Gastroesophageal sphincter (tissue), 4 donors: ENCODE results near the gene AEN. TPM values are rescaled to one million over a fixed set of nuclear protein-coding genes. Genes with fewer than 3 reads are reported as not detected.

Experiments used
- ATAC-seq: fragments of 150-250 bp; one replicate; pipeline ENCODE4 v1.9.1; 2016; ENCODE audit warnings: mild to moderate bottlenecking, moderate library complexity
- H3K27ac ChIP-seq, 4 donors: fragments of 200-600 bp; sonication (generic) in 3 of 4; 1 replicate in 3 of 4; 2 replicates in 1 of 4; pipeline ENCODE4 v1.5.1; 2016 to 2019
- H3K27me3 ChIP-seq: fragments of 200-600 bp; sonication (generic); one replicate; pipeline ENCODE4 v1.5.1; 2019
- H3K36me3 ChIP-seq, 2 donors: fragments of 200-600 bp; sonication (generic); one replicate each; pipeline ENCODE4 v1.5.1; 2019; ENCODE audit warnings: control low read depth in 1 of 2
- H3K4me1 ChIP-seq, 3 donors: fragments of 200-600 bp; sonication (generic); 1 replicate in 2 of 3; 2 replicates in 1 of 3; pipeline ENCODE4 v1.5.1; 2016 to 2019; ENCODE audit warnings: control low read depth in 2 of 3
- H3K4me3 ChIP-seq, 2 donors: fragments of 200-600 bp; sonication (generic); one replicate each; pipeline ENCODE4 v1.5.1; 2019; ENCODE audit warnings: mild to moderate bottlenecking in 1 of 2, moderate library complexity in 1 of 2
- H3K9me3 ChIP-seq, 3 donors: fragments of 200-600 bp; sonication (generic); one replicate each; pipeline ENCODE4 v1.5.1; 2017 to 2019; ENCODE audit warnings: control low read depth in 2 of 3
- EP300 ChIP-seq: sonication (generic); formaldehyde crosslinking; IDR thresholded peaks from one replicate; pipeline ENCODE4 v1.6.1; 2017; ENCODE audit warnings: antibody characterized with exemption, mild to moderate bottlenecking
- POLR2A ChIP-seq, 2 donors: fragments of 450-650 bp; IDR thresholded peaks; one replicate each; pipeline ENCODE4 v1.6.1; 2017; ENCODE audit warnings: antibody characterized with exemption in 2 of 2, mild to moderate bottlenecking in 2 of 2, moderate library complexity in 1 of 2
- POLR2AphosphoS5 ChIP-seq: sonication (generic); formaldehyde crosslinking; IDR thresholded peaks from one replicate; pipeline ENCODE4 v1.6.1; 2017; ENCODE audit warnings: antibody characterized with exemption
- WGBS, 2 donors: methylation state at CpG; one replicate each; pipeline ENCODE4 v1.1.5; 2018; ENCODE audit warnings: low coverage in 1 of 2; 5-methylcytosine and 5-hydroxymethylcytosine counted together
- total RNA-seq, 4 donors: library from RNA; depleted of rRNA; stranded (reverse); fragments of >200 nt; gene quantifications; one replicate each; pipeline ENCODE4 v1.1.0, GENCODE V29; 2016
- TF ChIP-seq, protein P1 (sequence below), 4 experiments: fragments of 200-600 bp in 2 of 4; fragments of 450-650 bp in 2 of 4; sonication (generic) in 1 of 4; IDR thresholded peaks; one replicate each; pipeline ENCODE4 v1.5.1; 2017 to 2019; ENCODE audit warnings: antibody characterized with exemption in 4 of 4, mild to moderate bottlenecking in 2 of 4, moderate library complexity in 2 of 4

AEN gene
- total RNA-seq, 4 donors from 2014 or later, result 11.0 to 23.4 (median 18.1) TPM

DNA sequence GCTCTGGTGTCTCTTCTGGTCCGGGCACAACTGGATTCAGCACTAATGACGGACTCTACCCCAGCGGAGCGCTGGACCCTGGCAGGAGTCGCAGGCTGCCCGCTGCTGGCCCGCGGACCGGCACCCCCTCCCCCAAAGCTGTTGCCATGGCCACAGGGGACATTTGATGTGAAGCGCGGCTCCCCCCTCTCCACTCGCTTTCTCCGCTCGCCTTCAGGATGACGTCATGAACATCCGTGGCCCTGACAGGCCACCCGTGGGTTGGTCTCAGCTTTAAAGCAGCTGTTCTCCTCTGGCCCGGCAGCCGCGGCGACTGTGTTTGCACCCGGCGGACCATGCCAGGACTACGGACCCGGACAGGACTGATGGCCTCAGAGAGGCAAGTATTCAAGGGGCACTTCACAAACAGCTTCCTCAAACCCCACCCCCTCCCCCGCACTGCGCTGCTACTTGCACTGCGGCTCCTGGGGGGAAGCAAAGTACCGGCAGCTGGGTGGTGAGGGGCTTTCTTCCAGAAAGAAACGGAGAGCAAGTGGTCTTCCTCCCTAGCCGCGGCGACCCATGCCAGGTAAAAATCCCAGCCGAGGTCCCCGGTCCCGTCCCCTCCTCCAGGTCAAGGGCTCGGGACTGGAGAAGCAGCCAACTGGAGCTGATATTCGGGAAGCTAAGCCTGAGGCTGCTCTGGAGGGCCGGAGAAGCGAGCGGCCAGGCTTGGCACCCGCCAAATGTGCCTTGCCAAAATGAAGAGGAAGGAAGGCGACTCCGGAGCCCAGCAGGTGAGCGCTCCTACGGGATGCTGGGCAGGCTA is 16.6 kb upstream of the AEN start:
- H3K9me3 ChIP-seq, result no peaks in the 10 kb centered on the region
- no peak for TF ChIP-seq EP300
- no peak for TF ChIP-seq POLR2AphosphoS5
- TF ChIP-seq, protein P1, sequence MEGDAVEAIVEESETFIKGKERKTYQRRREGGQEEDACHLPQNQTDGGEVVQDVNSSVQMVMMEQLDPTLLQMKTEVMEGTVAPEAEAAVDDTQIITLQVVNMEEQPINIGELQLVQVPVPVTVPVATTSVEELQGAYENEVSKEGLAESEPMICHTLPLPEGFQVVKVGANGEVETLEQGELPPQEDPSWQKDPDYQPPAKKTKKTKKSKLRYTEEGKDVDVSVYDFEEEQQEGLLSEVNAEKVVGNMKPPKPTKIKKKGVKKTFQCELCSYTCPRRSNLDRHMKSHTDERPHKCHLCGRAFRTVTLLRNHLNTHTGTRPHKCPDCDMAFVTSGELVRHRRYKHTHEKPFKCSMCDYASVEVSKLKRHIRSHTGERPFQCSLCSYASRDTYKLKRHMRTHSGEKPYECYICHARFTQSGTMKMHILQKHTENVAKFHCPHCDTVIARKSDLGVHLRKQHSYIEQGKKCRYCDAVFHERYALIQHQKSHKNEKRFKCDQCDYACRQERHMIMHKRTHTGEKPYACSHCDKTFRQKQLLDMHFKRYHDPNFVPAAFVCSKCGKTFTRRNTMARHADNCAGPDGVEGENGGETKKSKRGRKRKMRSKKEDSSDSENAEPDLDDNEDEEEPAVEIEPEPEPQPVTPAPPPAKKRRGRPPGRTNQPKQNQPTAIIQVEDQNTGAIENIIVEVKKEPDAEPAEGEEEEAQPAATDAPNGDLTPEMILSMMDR (IDR thresholded peaks at IDR 0.05), result no peak
- TF ChIP-seq POLR2A (IDR thresholded peaks at IDR 0.05), result no peak
- no peak overlapping the region for H3K27ac ChIP-seq
- H3K27me3 ChIP-seq, result peaks cover 46% of the 10 kb centered on the region
- ATAC-seq, result no peak
- WGBS, 2 donors, result 0% methylated on average over 8 of the region's 46 CpGs; no CpG with 5 or more reads in 1 of the 2 donors
- H3K36me3 ChIP-seq, result no peaks in the 10 kb centered on the region
- H3K4me1 ChIP-seq, result peaks cover 0 to 20% (median 0%) of the 10 kb centered on the region in 3 donors
- H3K4me3 ChIP-seq, result peak overlapping the region in 1 of 2 donors; percentile 8

DNA sequence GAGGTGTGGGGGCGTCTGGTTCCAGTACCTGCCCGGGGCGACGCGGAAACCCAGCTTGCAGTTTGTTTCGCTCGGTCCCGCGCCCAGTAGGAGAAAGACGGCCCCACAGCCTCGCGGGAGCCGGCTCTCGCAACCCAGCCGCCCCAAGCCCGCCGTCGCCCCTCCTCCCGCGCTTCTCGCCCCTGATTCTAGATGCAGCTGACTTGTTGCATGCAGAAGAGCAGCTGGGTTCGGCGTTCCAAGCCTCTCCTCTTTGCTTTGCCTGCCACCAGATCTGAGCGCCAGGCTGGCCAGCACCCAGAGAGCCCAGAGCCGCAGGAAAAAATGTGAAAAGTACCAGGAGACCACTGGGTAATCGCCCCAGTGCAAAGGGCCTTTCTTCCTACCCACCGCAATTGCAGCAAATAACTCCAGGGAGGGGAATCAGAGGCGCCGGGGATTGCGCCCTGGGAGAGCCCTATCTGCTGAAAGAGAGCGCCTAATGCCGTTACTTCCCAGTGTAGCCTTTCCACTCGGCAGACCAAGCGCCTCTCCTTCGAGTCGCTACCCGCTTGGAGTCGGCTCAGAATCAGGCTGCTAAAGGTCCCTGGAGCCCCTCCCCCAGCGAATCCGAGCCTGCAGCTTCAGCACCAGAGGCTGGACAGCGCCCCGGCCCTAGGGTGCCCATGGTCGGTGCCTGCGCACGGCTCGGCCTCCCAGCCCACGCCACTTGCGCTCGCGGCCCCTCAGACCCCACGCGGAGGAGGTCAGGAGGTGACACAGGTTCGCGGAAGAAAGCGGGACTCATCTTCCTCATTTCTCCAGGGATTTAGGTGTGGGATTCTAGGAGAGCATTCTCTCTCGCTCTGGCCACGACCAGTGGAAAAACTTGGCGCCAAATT is 15.7 kb upstream of the AEN start:
- TF ChIP-seq EP300, result no peak
- TF ChIP-seq POLR2A (IDR thresholded peaks at IDR 0.05), result no peak
- TF ChIP-seq, protein P1 (IDR thresholded peaks at IDR 0.05), result no peak
- TF ChIP-seq POLR2AphosphoS5, result no peak
- no peaks in the 10 kb centered on the region for H3K9me3 ChIP-seq
- peak overlapping the region in 1 of 2 donors; percentile 8 for H3K4me3 ChIP-seq
- no peaks in the 10 kb centered on the region for H3K36me3 ChIP-seq
- H3K27me3 ChIP-seq, result peaks cover 46% of the 10 kb centered on the region
- H3K27ac ChIP-seq, result no peak overlapping the region
- H3K4me1 ChIP-seq, result peaks cover 0 to 20% (median 0%) of the 10 kb centered on the region in 3 donors
- no peak for ATAC-seq
- 0 to 4% methylated on average over 5 to 6 of the region's 58 CpGs for WGBS, 2 donors

DNA sequence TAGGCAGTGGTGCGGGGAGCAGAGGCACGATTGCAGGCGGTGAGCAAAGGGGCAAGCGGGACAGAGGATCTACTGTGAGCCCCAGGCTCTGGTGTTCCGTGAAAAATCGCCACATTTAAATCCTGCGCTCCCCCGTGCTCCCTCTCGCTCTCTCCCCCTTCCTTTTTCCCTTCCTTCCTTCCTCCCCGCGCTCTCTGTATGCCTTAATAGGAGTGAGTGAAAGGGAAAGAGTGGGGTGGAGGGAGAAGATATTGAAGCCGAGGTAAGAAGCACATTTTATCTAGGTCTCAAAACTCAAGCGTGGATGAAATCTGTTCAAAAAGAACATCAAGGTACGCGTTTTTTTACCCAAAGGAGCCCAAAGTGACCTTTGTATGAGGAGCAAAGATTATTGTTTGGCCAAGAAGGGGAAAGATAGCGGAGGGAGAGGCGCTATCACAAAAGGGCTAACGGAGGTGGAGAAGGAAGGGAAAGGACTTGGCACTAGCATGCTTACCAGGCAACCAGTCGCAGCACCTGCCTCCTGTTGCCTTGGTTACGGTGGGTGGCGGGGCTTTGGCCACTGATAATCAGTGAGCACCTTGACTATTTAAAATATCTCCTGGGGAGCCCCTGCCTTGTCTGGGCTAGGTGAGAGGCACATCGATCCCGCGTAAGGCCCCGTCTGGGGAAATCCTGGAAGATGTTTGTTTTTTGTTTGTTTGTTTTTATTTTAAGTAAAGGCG is 14.9 kb upstream of the AEN start:
- 6 to 9% methylated on average over 11 to 25 of the region's 26 CpGs for WGBS, 2 donors
- TF ChIP-seq, protein P1 (IDR thresholded peaks at IDR 0.05), result no peak
- no peak for TF ChIP-seq EP300
- TF ChIP-seq POLR2A (IDR thresholded peaks at IDR 0.05), result no peak
- TF ChIP-seq POLR2AphosphoS5, result no peak
- peaks cover 46% of the 10 kb centered on the region for H3K27me3 ChIP-seq
- no peak for ATAC-seq
- H3K27ac ChIP-seq, result no peak overlapping the region
- peaks cover 0 to 20% (median 0%) of the 10 kb centered on the region in 3 donors for H3K4me1 ChIP-seq
- H3K36me3 ChIP-seq, result no peaks in the 10 kb centered on the region
- no peaks in the 10 kb centered on the region for H3K9me3 ChIP-seq
- H3K4me3 ChIP-seq, result no peak overlapping the region

DNA sequence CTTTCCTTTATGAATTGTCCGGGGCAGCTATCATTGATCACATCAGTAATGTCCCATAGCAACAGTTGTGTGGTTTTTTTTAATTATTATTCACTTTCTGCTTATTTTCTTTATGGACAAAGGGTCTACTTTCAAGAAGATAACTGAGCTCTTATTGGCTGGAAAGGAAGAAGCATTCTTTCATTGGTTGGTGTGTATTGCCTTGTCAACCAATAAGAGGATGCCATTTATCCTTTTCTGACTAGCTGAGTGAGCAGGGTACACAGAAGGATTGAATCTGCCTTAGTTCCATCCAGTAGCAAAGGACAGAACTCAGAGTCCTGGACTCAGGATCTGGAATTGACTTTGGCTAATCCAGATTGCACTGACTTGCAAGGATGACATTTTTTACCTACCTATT is 13.2 kb upstream of the AEN start:
- no peak for ATAC-seq
- Histone ChIP-seq H3K9me3 (no peaks in the 10 kb centered on the region), H3K4me1 (peaks cover 0 to 20% (median 0%) of the 10 kb centered on the region in 3 donors), H3K36me3 (no peaks in the 10 kb centered on the region), H3K27ac (no peak overlapping the region), H3K4me3 (no peak overlapping the region), H3K27me3 (peaks cover 61% of the 10 kb centered on the region)
- WGBS, 2 donors, result 67% methylated on average over 1 of the region's 1 CpG; no CpG with 5 or more reads in 1 of the 2 donors
- TF ChIP-seq POLR2A (IDR thresholded peaks at IDR 0.05) (no peak), POLR2AphosphoS5 (no peak), EP300 (no peak)
- TF ChIP-seq, protein P1 (IDR thresholded peaks at IDR 0.05), result no peak
